ENCODE data around the gene KLK15. TPM values are rescaled to one million over a fixed set of nuclear protein-coding genes. Genes with fewer than 3 reads are reported as not detected.

KLK15 gene
- total RNA-seq, 4 donors from 2014 or later, result not detected

GRCh38 chr19:50857366-50857765, 24.0 kb upstream of the KLK15 start:
- Histone ChIP-seq H3K4me1 (no peaks in the 10 kb centered on the region), H3K4me3 (no peak overlapping the region), H3K27ac (no peak overlapping the region), H3K36me3 (no peaks in the 10 kb centered on the region), H3K9me3 (no peaks in the 10 kb centered on the region), H3K27me3 (peaks cover 0 to 21% of the 10 kb centered on the region in 2 donors)
- TF ChIP-seq POLR2A (IDR thresholded peaks at IDR 0.05) (no peak), EP300 (IDR thresholded peaks at IDR 0.05) (no peak)
- TF ChIP-seq, protein P1, sequence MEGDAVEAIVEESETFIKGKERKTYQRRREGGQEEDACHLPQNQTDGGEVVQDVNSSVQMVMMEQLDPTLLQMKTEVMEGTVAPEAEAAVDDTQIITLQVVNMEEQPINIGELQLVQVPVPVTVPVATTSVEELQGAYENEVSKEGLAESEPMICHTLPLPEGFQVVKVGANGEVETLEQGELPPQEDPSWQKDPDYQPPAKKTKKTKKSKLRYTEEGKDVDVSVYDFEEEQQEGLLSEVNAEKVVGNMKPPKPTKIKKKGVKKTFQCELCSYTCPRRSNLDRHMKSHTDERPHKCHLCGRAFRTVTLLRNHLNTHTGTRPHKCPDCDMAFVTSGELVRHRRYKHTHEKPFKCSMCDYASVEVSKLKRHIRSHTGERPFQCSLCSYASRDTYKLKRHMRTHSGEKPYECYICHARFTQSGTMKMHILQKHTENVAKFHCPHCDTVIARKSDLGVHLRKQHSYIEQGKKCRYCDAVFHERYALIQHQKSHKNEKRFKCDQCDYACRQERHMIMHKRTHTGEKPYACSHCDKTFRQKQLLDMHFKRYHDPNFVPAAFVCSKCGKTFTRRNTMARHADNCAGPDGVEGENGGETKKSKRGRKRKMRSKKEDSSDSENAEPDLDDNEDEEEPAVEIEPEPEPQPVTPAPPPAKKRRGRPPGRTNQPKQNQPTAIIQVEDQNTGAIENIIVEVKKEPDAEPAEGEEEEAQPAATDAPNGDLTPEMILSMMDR (IDR thresholded peaks at IDR 0.05), result no peak
- WGBS, 2 donors, result 68 to 70% methylated on average over 6 of the region's 6 CpGs
- no peak for DNase-seq (ENCODE audit: low spot score in 2 of 2)

DNA sequence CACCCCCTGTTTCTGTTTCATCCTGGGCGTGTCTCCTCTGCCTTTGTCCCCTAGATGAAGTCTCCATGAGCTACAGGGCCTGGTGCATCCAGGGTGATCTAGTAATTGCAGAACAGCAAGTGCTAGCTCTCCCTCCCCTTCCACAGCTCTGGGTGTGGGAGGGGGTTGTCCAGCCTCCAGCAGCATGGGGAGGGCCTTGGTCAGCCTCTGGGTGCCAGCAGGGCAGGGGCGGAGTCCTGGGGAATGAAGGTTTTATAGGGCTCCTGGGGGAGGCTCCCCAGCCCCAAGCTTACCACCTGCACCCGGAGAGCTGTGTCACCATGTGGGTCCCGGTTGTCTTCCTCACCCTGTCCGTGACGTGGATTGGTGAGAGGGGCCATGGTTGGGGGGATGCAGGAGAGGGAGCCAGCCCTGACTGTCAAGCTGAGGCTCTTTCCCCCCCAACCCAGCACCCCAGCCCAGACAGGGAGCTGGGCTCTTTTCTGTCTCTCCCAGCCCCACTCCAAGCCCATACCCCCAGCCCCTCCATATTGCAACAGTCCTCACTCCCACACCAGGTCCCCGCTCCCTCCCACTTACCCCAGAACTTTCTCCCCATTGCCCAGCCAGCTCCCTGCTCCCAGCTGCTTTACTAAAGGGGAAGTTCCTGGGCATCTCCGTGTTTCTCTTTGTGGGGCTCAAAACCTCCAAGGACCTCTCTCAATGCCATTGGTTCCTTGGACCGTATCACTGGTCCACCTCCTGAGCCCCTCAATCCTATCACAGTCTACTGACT, 21.4 kb upstream of the KLK15 start, which contains the start of gene KLK3:
Gene KLK3 (plus strand): TSS at position 280 of the 775 bp plus-strand sequence. CDS start 41 bp downstream, at position 321.
- no peaks in the 10 kb centered on the region for H3K4me1 ChIP-seq
- TF ChIP-seq POLR2A (IDR thresholded peaks at IDR 0.05) (no peak), EP300 (IDR thresholded peaks at IDR 0.05) (no peak)
- TF ChIP-seq, protein P1 (IDR thresholded peaks at IDR 0.05), result no peak
- H3K27me3 ChIP-seq, result peaks cover 0 to 17% of the 10 kb centered on the region in 2 donors
- WGBS, 2 donors, result 51 to 72% methylated on average over 9 of the region's 9 CpGs
- no peaks in the 10 kb centered on the region for H3K36me3 ChIP-seq
- no peak within 1 kb of the TSS for H3K4me3 ChIP-seq
- DNase-seq (ENCODE audit: low spot score in 2 of 2), result no peak
- H3K27ac ChIP-seq, result no peak within 1 kb of the TSS
- no peaks in the 10 kb centered on the region for H3K9me3 ChIP-seq

- H3K4me1 ChIP-seq, result no peaks in the 10 kb centered on the region
- no peaks in the 10 kb centered on the region for H3K9me3 ChIP-seq
- no peak overlapping the region for H3K27ac ChIP-seq
- no peaks in the 10 kb centered on the region for H3K27me3 ChIP-seq
- DNase-seq (ENCODE audit: low spot score in 2 of 2), result no peak
- H3K4me3 ChIP-seq, result no peak overlapping the region
- WGBS, 2 donors, result 63 to 86% methylated on average over 4 of the region's 4 CpGs
- no peaks in the 10 kb centered on the region for H3K36me3 ChIP-seq
- TF ChIP-seq, protein P1 (IDR thresholded peaks at IDR 0.05), result no peak
- TF ChIP-seq POLR2A (IDR thresholded peaks at IDR 0.05), result no peak
- no peak for TF ChIP-seq EP300 (IDR thresholded peaks at IDR 0.05)
Measured at GRCh38 chr19:50851620-50852019, 18.2 kb upstream of the KLK15 start.

DNA sequence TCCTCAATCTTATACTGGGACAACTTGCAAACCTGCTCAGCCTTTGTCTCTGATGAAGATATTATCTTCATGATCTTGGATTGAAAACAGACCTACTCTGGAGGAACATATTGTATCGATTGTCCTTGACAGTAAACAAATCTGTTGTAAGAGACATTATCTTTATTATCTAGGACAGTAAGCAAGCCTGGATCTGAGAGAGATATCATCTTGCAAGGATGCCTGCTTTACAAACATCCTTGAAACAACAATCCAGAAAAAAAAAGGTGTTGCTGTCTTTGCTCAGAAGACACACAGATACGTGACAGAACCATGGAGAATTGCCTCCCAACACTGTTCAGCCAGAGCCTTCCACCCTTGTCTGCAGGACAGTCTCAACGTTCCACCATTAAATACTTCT, 17.4 kb upstream of the KLK15 start:
- no peaks in the 10 kb centered on the region for H3K9me3 ChIP-seq
- no peaks in the 10 kb centered on the region for H3K36me3 ChIP-seq
- H3K27ac ChIP-seq, result no peak overlapping the region
- no peak overlapping the region for H3K4me3 ChIP-seq
- H3K4me1 ChIP-seq, result no peaks in the 10 kb centered on the region
- H3K27me3 ChIP-seq, result no peaks in the 10 kb centered on the region
- TF ChIP-seq EP300 (IDR thresholded peaks at IDR 0.05), result no peak
- TF ChIP-seq, protein P1 (IDR thresholded peaks at IDR 0.05), result no peak
- no peak for TF ChIP-seq POLR2A (IDR thresholded peaks at IDR 0.05)
- no peak for DNase-seq (ENCODE audit: low spot score in 2 of 2)
- 60 to 72% methylated on average over 3 of the region's 3 CpGs for WGBS, 2 donors

DNA sequence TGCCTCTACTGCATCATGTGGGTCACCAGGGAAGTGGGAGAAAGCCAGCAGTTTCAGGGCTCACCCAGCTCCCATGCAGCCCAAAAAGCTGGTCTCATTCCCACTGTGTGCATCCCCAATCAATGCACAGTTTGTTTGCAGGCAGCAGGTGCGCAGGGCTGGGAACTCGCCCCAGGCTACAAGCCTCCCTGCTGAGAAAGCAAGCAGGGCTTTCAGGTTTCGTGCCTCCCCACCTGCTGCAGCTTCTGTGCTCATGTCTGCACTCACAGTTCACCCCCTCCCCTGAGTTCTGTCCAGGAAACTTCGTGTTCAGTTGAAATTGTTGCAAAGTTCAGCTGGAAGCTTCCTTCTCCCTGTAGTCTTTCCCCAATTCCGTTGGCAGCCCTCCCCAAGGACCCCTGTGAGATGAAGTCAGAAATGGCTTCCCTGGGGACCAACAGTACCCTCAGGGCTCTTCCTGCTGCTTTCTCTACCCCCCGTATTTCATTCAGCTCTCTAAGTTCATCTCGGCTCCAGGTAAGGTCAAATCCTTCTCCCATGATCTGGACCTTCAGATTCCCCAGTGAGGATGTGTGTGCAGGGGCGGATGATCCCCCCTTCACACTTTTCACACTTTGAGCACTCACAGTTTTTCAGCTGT, 11.0 kb upstream of the KLK15 start:
- no peak for DNase-seq (ENCODE audit: low spot score in 2 of 2)
- Histone ChIP-seq H3K9me3 (peaks cover 0 to 46% (median 0%) of the 10 kb centered on the region in 4 donors), H3K27me3 (peaks cover 0 to under 1% of the 10 kb centered on the region in 2 donors), H3K4me3 (no peak overlapping the region), H3K27ac (no peak overlapping the region), H3K4me1 (no peaks in the 10 kb centered on the region), H3K36me3 (no peaks in the 10 kb centered on the region)
- TF ChIP-seq EP300 (IDR thresholded peaks at IDR 0.05) (no peak), POLR2A (IDR thresholded peaks at IDR 0.05) (no peak)
- TF ChIP-seq, protein P1 (IDR thresholded peaks at IDR 0.05), result no peak
- 55 to 62% methylated on average over 8 of the region's 8 CpGs for WGBS, 2 donors

Measured in tibial nerve (tissue), 4 donors.